A549 (cell line): ENCODE data around the gene NELFA.

Source experiments
- CBX2 ChIP-seq: fragments of 200-600 bp; sonication (generic); IDR thresholded peaks from 2 replicates; pipeline ENCODE4 v1.6.1; 2016; ENCODE audit warnings: low read depth, mild to moderate bottlenecking, borderline replicate concordance
- POLR2A ChIP-seq: IDR thresholded peaks from 2 replicates; pipeline ENCODE4 v1.6.1; 2012; ENCODE audit warnings: mild to moderate bottlenecking, low read length
- RAD21 ChIP-seq, 2 experiments: fragments of >200 bp in 1 of 2; sonication (Bioruptor Twin) in 1 of 2; formaldehyde crosslinking in 1 of 2; IDR thresholded peaks in 1 of 2; conservative IDR thresholded peaks in 1 of 2; 2 replicates in 1 of 2; 3 replicates in 1 of 2; pipeline ENCODE4 v1.6.1; 2012 to 2018; ENCODE audit warnings: inconsistent platforms in 1 of 2
- TF ChIP-seq, protein P1 (sequence below): fragments of >200 bp; sonication (Bioruptor Twin); formaldehyde crosslinking; IDR thresholded peaks from 3 replicates; pipeline ENCODE4 v1.5.1; 2016
- TF ChIP-seq, protein P2 (sequence below): fragments of 450-650 bp; IDR thresholded peaks from 2 replicates; pipeline ENCODE4 v1.6.1; 2014; ENCODE audit warnings: antibody characterized with exemption
- TF ChIP-seq, protein P3 (sequence below): IDR thresholded peaks from 2 replicates; pipeline ENCODE4 v1.6.1; 2012

DNA sequence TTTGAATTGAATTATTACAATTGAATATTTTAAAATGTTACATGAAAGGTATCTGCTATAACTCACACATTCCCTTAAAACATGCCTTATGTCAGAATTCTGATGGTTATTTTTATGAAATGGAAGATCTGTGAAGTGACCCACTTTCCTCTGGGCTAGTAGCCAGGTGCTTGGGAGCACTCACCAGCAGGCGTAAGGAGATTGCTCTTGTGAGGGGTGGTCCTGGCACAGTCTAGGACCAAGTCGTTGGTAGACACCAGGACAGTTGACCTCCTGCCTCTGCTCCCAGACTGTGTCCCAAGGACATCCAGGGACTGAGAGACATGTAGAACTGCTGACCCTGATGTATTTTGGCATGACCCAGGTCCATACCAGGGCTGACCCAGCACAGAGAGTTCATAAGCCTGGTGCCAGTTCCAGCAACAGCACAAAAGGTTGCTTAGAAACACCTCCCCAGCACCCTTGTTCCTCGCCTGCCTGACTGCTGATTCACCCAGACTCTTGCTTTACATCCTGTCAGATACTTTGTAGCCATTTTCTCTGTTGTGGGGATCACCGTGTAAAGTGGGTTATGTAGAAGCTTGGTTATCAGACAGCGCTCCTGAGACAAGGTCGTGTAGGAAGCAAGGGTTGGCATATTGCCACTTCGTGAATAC is 48.5 kb downstream of the NELFA start:
- TF ChIP-seq, protein P1, sequence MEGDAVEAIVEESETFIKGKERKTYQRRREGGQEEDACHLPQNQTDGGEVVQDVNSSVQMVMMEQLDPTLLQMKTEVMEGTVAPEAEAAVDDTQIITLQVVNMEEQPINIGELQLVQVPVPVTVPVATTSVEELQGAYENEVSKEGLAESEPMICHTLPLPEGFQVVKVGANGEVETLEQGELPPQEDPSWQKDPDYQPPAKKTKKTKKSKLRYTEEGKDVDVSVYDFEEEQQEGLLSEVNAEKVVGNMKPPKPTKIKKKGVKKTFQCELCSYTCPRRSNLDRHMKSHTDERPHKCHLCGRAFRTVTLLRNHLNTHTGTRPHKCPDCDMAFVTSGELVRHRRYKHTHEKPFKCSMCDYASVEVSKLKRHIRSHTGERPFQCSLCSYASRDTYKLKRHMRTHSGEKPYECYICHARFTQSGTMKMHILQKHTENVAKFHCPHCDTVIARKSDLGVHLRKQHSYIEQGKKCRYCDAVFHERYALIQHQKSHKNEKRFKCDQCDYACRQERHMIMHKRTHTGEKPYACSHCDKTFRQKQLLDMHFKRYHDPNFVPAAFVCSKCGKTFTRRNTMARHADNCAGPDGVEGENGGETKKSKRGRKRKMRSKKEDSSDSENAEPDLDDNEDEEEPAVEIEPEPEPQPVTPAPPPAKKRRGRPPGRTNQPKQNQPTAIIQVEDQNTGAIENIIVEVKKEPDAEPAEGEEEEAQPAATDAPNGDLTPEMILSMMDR, result no peak
- TF ChIP-seq RAD21 (conservative IDR thresholded peaks at IDR 0.05 in 1 of 2, IDR thresholded peaks at IDR 0.05 in 1 of 2) (no peak), POLR2A (no peak), CBX2 (no peak)
- TF ChIP-seq, protein P2, sequence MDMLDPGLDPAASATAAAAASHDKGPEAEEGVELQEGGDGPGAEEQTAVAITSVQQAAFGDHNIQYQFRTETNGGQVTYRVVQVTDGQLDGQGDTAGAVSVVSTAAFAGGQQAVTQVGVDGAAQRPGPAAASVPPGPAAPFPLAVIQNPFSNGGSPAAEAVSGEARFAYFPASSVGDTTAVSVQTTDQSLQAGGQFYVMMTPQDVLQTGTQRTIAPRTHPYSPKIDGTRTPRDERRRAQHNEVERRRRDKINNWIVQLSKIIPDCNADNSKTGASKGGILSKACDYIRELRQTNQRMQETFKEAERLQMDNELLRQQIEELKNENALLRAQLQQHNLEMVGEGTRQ, result no peak
- TF ChIP-seq, protein P3, sequence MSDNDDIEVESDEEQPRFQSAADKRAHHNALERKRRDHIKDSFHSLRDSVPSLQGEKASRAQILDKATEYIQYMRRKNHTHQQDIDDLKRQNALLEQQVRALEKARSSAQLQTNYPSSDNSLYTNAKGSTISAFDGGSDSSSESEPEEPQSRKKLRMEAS, result no peak
